Omental fat pad (tissue), 4 donors: Measurements from ENCODE around the gene ZFYVE28. TPM values are rescaled to one million over a fixed set of nuclear protein-coding genes. Genes with fewer than 3 reads are reported as not detected.

Source experiments
- ATAC-seq: fragments of 150-250 bp; one replicate; pipeline ENCODE4 v1.9.1; 2016; ENCODE audit warnings: mild to moderate bottlenecking, moderate library complexity; ENCODE audit not compliant: low FRiP score
- DNase-seq: peaks from one replicate; pipeline ENCODE4 v3.0.0-alpha.2; 2019; ENCODE audit warnings: low spot score
- CTCF ChIP-seq, 3 donors: fragments of 450-650 bp; IDR thresholded peaks; one replicate each; pipeline ENCODE4 v1.5.1; 2016 to 2017; ENCODE audit warnings: antibody characterized with exemption in 3 of 3, mild to moderate bottlenecking in 3 of 3, moderate library complexity in 2 of 3
- total RNA-seq, 4 donors: library from RNA; depleted of rRNA; stranded (reverse); fragments of >200 nt; gene quantifications; one replicate each; pipeline ENCODE4 v1.1.0, GENCODE V29; 2016

ZFYVE28 gene
- total RNA-seq, 4 donors from 2014 or later, result 7.1 to 24.5 (median 16.7) TPM

GRCh38 chr4:2395038-2395437 is 23.4 kb downstream of the ZFYVE28 start:
- DNase-seq (no peak), ATAC-seq (no peak)
- TF ChIP-seq CTCF (IDR thresholded peaks at IDR 0.05), result no peak

GRCh38 chr4:2394528-2394927 is 23.9 kb downstream of the ZFYVE28 start:
- DNase-seq (no peak), ATAC-seq (no peak)
- TF ChIP-seq CTCF (IDR thresholded peaks at IDR 0.05), result no peak

DNA sequence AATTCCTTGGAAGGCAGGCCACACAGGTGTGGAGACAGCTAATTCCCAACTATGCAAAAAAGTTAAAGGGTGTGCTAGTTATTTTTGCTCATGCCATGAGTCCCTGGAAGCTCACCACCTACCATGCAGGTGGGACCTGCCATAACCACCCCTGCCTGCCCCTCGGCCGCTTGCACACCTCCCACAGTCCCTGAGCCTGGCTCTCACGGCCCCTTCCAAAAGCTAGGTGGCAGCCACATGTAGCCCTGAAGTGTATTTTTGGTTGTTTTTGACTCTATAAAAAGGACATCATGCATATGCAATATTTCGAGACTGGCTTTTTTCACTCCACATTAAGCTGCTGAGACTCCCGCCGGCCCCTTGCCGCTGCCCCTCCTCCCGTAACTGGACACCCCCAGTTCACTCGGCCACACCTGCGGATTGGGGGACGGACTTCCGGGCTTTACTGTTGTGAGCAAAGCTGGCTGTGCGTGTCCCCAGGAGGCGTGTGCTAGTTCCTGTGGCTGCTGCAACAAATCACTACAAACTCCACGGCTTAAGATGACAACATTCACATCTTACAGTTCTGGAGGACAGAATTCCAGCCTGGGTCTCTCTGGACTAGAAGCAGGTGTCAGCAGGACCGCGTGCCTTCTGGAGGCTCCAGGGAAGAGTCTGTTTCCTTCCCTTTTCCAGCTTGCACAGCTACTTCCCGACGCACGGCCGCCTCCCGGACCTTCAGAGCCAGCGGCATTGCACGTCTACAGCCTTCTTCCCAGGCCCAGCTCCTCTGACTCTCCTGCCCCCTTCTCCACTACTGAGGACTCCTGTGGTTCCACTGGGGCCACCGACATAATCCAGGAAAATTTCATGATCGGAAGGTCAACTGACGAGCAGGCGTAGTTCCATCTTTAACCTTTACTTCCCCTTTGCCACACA is 24.8 kb downstream of the ZFYVE28 start:
- DNase-seq (no peak), ATAC-seq (no peak)
- TF ChIP-seq CTCF (IDR thresholded peaks at IDR 0.05), result no peak

DNA sequence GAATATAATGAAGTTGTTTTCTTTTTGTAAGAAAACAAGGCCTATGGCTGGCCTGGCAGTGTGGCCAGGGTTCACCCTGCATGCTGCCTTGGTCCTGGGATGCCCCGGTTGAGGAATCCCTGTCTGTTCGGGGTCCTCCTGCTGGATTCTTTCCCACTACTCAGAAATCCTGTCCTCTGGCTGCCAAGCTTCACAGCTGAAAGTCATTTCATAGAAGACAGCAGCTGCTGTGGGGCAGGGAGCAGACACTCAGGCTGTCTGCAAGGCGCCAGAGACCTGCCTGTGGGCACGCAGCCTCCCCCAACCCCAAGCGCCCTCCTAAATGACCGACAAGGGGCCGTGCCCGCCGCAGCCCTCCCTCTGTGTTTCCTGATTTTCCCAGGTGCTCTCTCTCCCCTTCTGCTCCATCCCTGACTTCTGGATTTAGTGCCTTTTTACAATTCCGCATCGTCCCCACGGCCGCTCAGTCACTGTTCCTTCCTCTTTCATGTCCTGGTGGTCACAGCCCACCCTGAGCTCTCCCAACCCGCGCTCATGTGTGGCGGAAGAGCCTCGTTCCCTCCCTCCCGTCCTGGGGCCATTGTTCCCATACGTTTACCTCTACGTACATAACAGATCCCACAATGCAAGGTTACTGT is 27.5 kb downstream of the ZFYVE28 start:
- TF ChIP-seq CTCF (IDR thresholded peaks at IDR 0.05), result no peak
- no peak for DNase-seq
- no peak for ATAC-seq

GRCh38 chr4:2390146-2390545 is 28.3 kb downstream of the ZFYVE28 start:
- TF ChIP-seq CTCF (IDR thresholded peaks at IDR 0.05), result no peak
- ATAC-seq (no peak), DNase-seq (no peak)

DNA sequence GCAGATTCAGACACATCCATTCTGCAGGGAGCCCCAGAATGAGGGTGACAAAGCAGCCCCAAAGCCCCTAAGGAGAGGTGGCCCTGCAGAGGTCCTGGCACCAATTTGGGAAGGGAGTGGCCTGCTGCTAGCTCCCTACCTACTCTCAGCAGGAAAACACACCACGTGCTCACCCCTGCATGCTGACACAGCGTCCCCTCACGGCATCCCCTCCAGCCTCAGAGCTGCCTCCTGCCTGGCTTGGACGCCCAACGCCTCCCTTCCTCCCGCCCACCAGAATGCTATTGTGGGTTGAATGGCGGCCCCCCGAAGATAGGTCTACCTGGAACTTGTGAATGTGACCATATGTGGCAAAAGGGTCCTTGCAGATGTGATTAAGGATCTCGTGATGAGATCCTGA is 28.8 kb downstream of the ZFYVE28 start:
- no peak for DNase-seq
- TF ChIP-seq CTCF (IDR thresholded peaks at IDR 0.05), result no peak
- ATAC-seq, result no peak
